HepG2 (cell line): ENCODE results near the gene ATP9B. TPM values are rescaled to one million over a fixed set of nuclear protein-coding genes. Genes with fewer than 3 reads are reported as not detected.

Source experiments
- MBNL3 ChIP-seq: fragments of 250-450 bp; sonication (Bioruptor Pico); conservative IDR thresholded peaks from 2 replicates; pipeline ENCODE4 v1.8.0; 2022; ENCODE audit warnings: mild to moderate bottlenecking, inconsistent platforms
- NR3C1 ChIP-seq: sonication (generic); formaldehyde crosslinking; IDR thresholded peaks from 2 replicates; pipeline ENCODE4 v1.4.0; 2020; ENCODE audit warnings: missing genetic modification reagents
- PHB2 ChIP-seq: fragments of 450-650 bp; IDR thresholded peaks from 2 replicates; pipeline ENCODE4 v1.6.1; 2018; ENCODE audit not compliant: partially characterized antibody
- PRPF4 ChIP-seq: fragments of 200-400 bp; formaldehyde crosslinking; IDR thresholded peaks from 2 replicates; pipeline ENCODE4 v1.6.1; 2016; ENCODE audit warnings: low read length, low read depth; ENCODE audit not compliant: poor library complexity, severe bottlenecking
- TBX2 ChIP-seq: sonication (generic); formaldehyde crosslinking; IDR thresholded peaks from 2 replicates; pipeline ENCODE4 v1.5.0; 2020; ENCODE audit warnings: missing genetic modification reagents, mild to moderate bottlenecking, borderline replicate concordance
- TEAD2 ChIP-seq: sonication (generic); formaldehyde crosslinking; IDR thresholded peaks from 2 replicates; pipeline ENCODE4 v1.9.0; 2021; ENCODE audit warnings: missing genetic modification reagents
- ZBTB34 ChIP-seq: sonication (generic); formaldehyde crosslinking; IDR thresholded peaks from 2 replicates; pipeline ENCODE4 v1.8.0; 2022; ENCODE audit warnings: mild to moderate bottlenecking, missing genetic modification reagents
- ZBTB46 ChIP-seq: sonication (generic); formaldehyde crosslinking; IDR thresholded peaks from 2 replicates; pipeline ENCODE4 v1.4.0; 2020; ENCODE audit warnings: mild to moderate bottlenecking, missing genetic modification reagents, borderline replicate concordance
- ZKSCAN5 ChIP-seq: sonication (generic); formaldehyde crosslinking; IDR thresholded peaks from 2 replicates; pipeline ENCODE4 v1.5.1; 2020; ENCODE audit warnings: mild to moderate bottlenecking, missing genetic modification reagents
- ZNF292 ChIP-seq: sonication (generic); formaldehyde crosslinking; IDR thresholded peaks from 2 replicates; pipeline ENCODE4 v1.8.1; 2022; ENCODE audit warnings: mild to moderate bottlenecking, low read depth, missing genetic modification reagents, borderline replicate concordance
- ZNF512 ChIP-seq: sonication (generic); formaldehyde crosslinking; IDR thresholded peaks from 2 replicates; pipeline ENCODE4 v1.4.0; 2020; ENCODE audit warnings: mild to moderate bottlenecking, missing genetic modification reagents
- ZNF646 ChIP-seq: sonication (generic); formaldehyde crosslinking; IDR thresholded peaks from 2 replicates; pipeline ENCODE4 v1.9.0; 2021; ENCODE audit warnings: mild to moderate bottlenecking, missing genetic modification reagents
- polyA plus RNA-seq, 8 experiments: library from polyadenylated mRNA; depleted of rRNA in 3 of 8; stranded (reverse) in 7 of 8; unstranded in 1 of 8; fragments of >200 nt; fragmentation: Illumina TruSeq in 4 of 8; extraction: Trizol in 4 of 8; gene quantifications; 2 replicates each; pipeline versions ENCODE4 v1.2.1 to v1.2.3, GENCODE V29; 2011 to 2016; ENCODE audit warnings: low read depth in 4 of 8, missing spikeins in 1 of 8, mixed read lengths in 1 of 8; ENCODE audit not compliant: insufficient read depth in 1 of 8
- total RNA-seq, 5 experiments: library from RNA; depleted of rRNA; stranded (reverse); fragments of >200 nt; fragmentation: Illumina TruSeq; extraction: Trizol; gene quantifications; 2 replicates each; pipeline ENCODE4 v1.2.3, GENCODE V29; 2016; ENCODE audit warnings: low read depth in 1 of 5

Gene ATP9B
- total and polyA plus RNA-seq, 2 of the 13 experiments (the other 11 are each of a cell fraction or from before 2014, with no cell fraction given) = 10.8 to 11.3 TPM

- TF ChIP-seq ZKSCAN5 (no peak), TEAD2 (CRISPR knock-in tag) (no peak), MBNL3 (CRISPR knock-in tag) (no peak), ZNF292 (no peak), ZNF646 (CRISPR knock-in tag) (no peak), TBX2 (no peak), ZNF512 (CRISPR knock-in tag) (no peak), ZBTB46 (no peak), PRPF4 (no peak), ZBTB34 (no peak), PHB2 (no peak), NR3C1 (CRISPR knock-in tag) (no peak)
These were observed 335.3 kb downstream of the ATP9B start (continued) for GRCh38 chr18:79404567-79404910.
